ENCODE results near the gene C22orf42. TPM values are rescaled to one million over a fixed set of nuclear protein-coding genes. Genes with fewer than 3 reads are reported as not detected.
A peak's percentile ranks its signal among the peaks of the same experiment; 100 is the strongest.

C22orf42 gene
- total RNA-seq, 1 donor from 2014 or later = not detected

- H3K36me3 ChIP-seq = no peaks in the 10 kb centered on the region
- H3K27me3 ChIP-seq (ENCODE audit: low read depth) = peaks cover 53% of the 10 kb centered on the region
- no peak for DNase-seq
- no peaks in the 10 kb centered on the region for H3K9me3 ChIP-seq (replicated peaks)
- peaks cover 12% of the 10 kb centered on the region for H3K4me1 ChIP-seq
- TF ChIP-seq CTCF (IDR thresholded peaks at IDR 0.05; ENCODE audit: borderline replicate concordance) = no peak
- no peak overlapping the region for H3K4me3 ChIP-seq
- intact Hi-C loops (cut with micrococcal nuclease) = no loop called here
- H3K27ac ChIP-seq (replicated peaks) = no peak overlapping the region
Observed at GRCh38 chr22:32205974-32206773, 47.1 kb upstream of the C22orf42 start.

- no peak for DNase-seq
- peak within 1 kb of the TSS; percentile 51 for H3K4me3 ChIP-seq
- H3K27me3 ChIP-seq (ENCODE audit: low read depth) = peaks cover 58% of the 10 kb centered on the region
- H3K36me3 ChIP-seq = no peaks in the 10 kb centered on the region
- peaks cover 12% of the 10 kb centered on the region for H3K4me1 ChIP-seq
- intact Hi-C loops (cut with micrococcal nuclease) = no loop called here
- no peak for TF ChIP-seq CTCF (IDR thresholded peaks at IDR 0.05; ENCODE audit: borderline replicate concordance)
- no peaks in the 10 kb centered on the region for H3K9me3 ChIP-seq (replicated peaks)
- no peak within 1 kb of the TSS for H3K27ac ChIP-seq (replicated peaks)
Observed at GRCh38 chr22:32204856-32205722, 46.0 kb upstream of the C22orf42 start, which contains the start of gene RFPL2. Gene RFPL2, minus strand, starts transcription at chr22:32205073. Its CDS starts 2,622 bp downstream, at chr22:32202451.

GRCh38 chr22:32204040-32204855 lies 45.1 kb upstream of the C22orf42 start:
- Histone ChIP-seq H3K27ac (replicated peaks) (no peak overlapping the region), H3K4me3 (peak overlapping the region; percentile 51), H3K4me1 (peaks cover 12% of the 10 kb centered on the region), H3K27me3 (ENCODE audit: low read depth) (peaks cover 67% of the 10 kb centered on the region), H3K36me3 (no peaks in the 10 kb centered on the region), H3K9me3 (replicated peaks) (no peaks in the 10 kb centered on the region)
- no peak for TF ChIP-seq CTCF (IDR thresholded peaks at IDR 0.05; ENCODE audit: borderline replicate concordance)
- intact Hi-C loops (cut with micrococcal nuclease) = no loop called here
- no peak for DNase-seq

- H3K4me1 ChIP-seq = peaks cover 12% of the 10 kb centered on the region
- no peak overlapping the region for H3K27ac ChIP-seq (replicated peaks)
- TF ChIP-seq CTCF (IDR thresholded peaks at IDR 0.05; ENCODE audit: borderline replicate concordance) = no peak
- DNase-seq = no peak
- no peaks in the 10 kb centered on the region for H3K9me3 ChIP-seq (replicated peaks)
- H3K4me3 ChIP-seq = peak overlapping the region; percentile 53
- peaks cover 67% of the 10 kb centered on the region for H3K27me3 ChIP-seq (ENCODE audit: low read depth)
- no peaks in the 10 kb centered on the region for H3K36me3 ChIP-seq
- intact Hi-C loops (cut with micrococcal nuclease) = no loop called here
Observed at GRCh38 chr22:32203181-32204039, 44.3 kb upstream of the C22orf42 start.
